NB4 (cell line): ENCODE results near the gene ITPR3.
A peak's percentile ranks its signal among the peaks of the same experiment; 100 is the strongest.

Experiments used
- DNase-seq: peaks from one replicate; pipeline ENCODE4 v3.0.0; 2010; ENCODE audit warnings: low read depth
- H3K4me3 ChIP-seq: one replicate; pipeline ENCODE4 v1.5.1; 2011; ENCODE audit warnings: mild to moderate bottlenecking, low read depth, low read length, moderate library complexity
- MYC ChIP-seq: IDR thresholded peaks from 2 replicates; pipeline ENCODE4 v1.6.1; 2011; ENCODE audit warnings: low read depth, low read length
- POLR2A ChIP-seq: IDR thresholded peaks from 2 replicates; pipeline ENCODE4 v1.6.1; 2011; ENCODE audit warnings: mild to moderate bottlenecking; ENCODE audit not compliant: insufficient read length; ENCODE audit errors: extremely low read depth
- TF ChIP-seq, protein P1 (sequence below): IDR thresholded peaks from 2 replicates; pipeline ENCODE4 v1.6.1; 2011; ENCODE audit warnings: low read depth, low read length
- TF ChIP-seq, protein P2 (sequence below): IDR thresholded peaks from one replicate; pipeline ENCODE4 v1.5.1; 2012; ENCODE audit warnings: low read depth, low read length

ITPR3 gene

DNA sequence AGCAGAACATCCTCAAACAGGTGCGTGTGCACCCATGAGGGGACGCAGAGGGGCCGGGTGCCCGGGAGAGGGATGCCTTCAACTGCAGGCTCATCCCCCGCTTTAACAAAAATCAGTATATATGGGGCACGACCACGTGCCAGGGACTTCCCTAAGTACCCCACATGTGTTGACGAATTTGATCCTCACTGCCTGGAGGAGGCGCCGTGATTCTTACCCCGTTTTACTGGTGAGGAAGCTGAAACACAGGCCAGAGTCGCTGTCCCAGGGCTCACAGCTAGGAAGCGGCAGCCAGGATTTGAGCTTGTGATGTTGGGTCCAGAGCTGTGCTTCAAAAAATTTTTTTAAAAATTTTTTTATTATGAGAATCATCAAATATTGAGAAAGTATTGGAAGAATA is 44.8 kb downstream of the ITPR3 start:
- H3K4me3 ChIP-seq: no peak overlapping the region
- TF ChIP-seq, protein P1, sequence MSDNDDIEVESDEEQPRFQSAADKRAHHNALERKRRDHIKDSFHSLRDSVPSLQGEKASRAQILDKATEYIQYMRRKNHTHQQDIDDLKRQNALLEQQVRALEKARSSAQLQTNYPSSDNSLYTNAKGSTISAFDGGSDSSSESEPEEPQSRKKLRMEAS: no peak; the same call in 1 of the 2 replicates
- TF ChIP-seq MYC: no peak
- TF ChIP-seq, protein P2, sequence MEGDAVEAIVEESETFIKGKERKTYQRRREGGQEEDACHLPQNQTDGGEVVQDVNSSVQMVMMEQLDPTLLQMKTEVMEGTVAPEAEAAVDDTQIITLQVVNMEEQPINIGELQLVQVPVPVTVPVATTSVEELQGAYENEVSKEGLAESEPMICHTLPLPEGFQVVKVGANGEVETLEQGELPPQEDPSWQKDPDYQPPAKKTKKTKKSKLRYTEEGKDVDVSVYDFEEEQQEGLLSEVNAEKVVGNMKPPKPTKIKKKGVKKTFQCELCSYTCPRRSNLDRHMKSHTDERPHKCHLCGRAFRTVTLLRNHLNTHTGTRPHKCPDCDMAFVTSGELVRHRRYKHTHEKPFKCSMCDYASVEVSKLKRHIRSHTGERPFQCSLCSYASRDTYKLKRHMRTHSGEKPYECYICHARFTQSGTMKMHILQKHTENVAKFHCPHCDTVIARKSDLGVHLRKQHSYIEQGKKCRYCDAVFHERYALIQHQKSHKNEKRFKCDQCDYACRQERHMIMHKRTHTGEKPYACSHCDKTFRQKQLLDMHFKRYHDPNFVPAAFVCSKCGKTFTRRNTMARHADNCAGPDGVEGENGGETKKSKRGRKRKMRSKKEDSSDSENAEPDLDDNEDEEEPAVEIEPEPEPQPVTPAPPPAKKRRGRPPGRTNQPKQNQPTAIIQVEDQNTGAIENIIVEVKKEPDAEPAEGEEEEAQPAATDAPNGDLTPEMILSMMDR: peak; percentile 17
- TF ChIP-seq POLR2A: no peak
- peak; percentile 37 for DNase-seq

DNA sequence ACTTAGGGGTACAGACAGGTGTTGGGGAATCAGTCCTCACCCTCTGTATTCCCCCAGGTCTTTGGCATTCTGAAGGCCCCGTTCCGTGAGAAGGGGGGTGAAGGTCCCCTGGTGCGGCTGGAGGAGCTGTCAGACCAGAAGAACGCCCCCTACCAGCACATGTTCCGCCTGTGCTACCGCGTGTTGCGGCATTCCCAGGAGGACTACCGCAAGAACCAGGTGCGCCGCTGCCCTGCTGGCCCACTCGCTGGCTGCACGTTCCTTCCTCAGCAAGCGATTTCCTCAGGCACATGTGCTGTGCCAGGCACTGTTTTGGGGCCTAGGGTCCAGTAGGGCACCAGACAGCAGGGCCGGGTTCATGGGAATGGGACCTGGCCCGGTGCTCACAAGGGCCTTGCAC is 46.0 kb downstream of the ITPR3 start:
- no peak overlapping the region for H3K4me3 ChIP-seq
- DNase-seq: no peak
- TF ChIP-seq, protein P2: no peak
- TF ChIP-seq POLR2A (no peak), MYC (no peak)

DNA sequence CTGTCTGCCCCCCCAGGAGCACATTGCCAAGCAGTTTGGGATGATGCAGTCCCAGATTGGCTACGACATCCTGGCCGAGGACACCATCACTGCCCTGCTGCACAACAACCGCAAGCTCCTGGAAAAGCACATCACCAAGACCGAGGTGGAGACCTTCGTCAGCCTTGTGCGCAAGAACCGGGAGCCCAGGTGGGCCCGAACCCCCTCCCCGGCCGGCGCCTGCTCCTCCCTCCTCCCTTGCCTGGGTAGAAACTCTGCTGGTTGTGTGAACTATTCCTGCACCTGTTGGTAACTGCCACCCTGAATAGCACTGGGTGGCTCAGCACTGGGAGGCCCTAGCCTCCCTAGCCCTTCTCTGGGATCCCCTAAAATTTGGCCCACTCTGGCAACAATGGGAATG is 46.7 kb downstream of the ITPR3 start:
- TF ChIP-seq MYC: no peak
- TF ChIP-seq POLR2A: no peak
- TF ChIP-seq, protein P1: no peak
- TF ChIP-seq, protein P2: no peak
- DNase-seq: no peak
- no peak overlapping the region for H3K4me3 ChIP-seq

DNA sequence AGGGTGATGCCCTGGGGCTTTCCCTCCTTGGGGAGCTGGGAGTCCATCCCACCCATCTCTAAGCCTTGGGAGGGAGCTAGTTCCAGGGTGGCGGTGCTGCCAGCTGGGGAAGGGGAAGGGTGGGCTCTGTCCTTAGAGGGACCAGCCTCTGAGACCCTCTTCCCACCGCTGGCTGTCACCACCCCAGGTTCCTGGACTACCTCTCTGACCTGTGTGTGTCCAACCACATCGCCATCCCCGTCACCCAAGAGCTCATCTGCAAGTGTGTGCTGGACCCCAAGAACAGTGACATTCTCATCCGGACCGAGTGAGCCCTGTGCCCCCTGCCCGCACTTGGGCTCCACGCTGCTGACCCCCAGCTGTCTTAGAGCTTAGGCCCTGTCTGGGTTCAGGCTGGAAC is 47.2 kb downstream of the ITPR3 start:
- no peak for DNase-seq
- H3K4me3 ChIP-seq: no peak overlapping the region
- TF ChIP-seq, protein P1: no peak
- TF ChIP-seq, protein P2: no peak
- TF ChIP-seq MYC (no peak), POLR2A (no peak)

DNA sequence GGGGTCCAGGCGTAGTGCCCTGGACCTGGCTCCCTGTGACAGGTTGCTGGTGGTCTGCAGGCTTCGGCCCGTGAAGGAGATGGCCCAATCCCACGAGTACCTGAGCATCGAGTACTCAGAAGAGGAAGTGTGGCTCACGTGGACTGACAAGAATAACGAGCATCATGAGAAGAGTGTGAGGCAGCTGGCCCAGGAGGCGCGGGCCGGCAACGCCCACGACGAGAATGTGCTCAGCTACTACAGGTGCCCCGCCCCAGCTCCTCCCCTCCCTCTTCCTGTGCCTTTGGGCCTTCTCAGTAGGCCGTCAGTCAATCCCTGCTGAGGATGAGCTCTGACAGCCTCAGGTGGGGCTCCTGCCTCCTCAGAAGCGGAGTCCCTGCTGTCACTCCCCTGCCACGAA is 47.8 kb downstream of the ITPR3 start:
- no peak overlapping the region for H3K4me3 ChIP-seq
- TF ChIP-seq MYC: 0 out of 2 replicates have a peak, but pooled peaks have one; percentile 11
- TF ChIP-seq, protein P2: no peak
- TF ChIP-seq, protein P1: 0 out of 2 replicates have a peak, but pooled peaks have one; percentile 5
- DNase-seq: no peak

DNA sequence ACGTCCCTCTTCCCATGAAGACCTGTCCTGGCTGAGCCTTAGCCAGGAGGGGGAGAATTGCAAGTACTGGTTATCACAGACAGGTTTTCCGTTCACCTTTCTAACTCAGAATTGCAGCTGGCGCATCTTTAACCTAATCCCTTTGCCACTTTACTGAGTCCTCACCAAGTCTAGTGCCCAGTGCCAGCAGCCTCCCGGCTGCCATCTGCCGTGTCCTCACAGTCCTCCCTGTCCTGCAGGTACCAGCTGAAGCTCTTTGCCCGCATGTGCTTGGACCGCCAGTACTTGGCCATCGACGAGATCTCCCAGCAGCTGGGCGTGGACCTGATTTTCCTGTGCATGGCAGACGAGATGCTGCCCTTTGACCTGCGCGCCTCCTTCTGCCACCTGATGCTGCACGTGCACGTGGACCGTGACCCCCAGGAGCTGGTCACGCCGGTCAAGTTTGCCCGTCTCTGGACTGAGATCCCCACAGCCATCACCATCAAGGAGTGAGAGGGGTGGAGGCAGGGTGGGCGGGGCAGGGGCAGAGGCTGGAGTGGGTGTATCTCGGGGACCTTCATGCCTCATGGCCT is 49.1 kb downstream of the ITPR3 start:
- H3K4me3 ChIP-seq: no peak overlapping the region
- TF ChIP-seq, protein P1: no peak
- TF ChIP-seq POLR2A: no peak
- TF ChIP-seq, protein P2: no peak
- no peak for TF ChIP-seq MYC
- no peak for DNase-seq
